ENCODE results near the gene AVP. TPM values are rescaled to one million over a fixed set of nuclear protein-coding genes. Genes with fewer than 3 reads are reported as not detected.

The AVP gene
- total RNA-seq, 1 experiment from 2014 or later: not detected

DNA sequence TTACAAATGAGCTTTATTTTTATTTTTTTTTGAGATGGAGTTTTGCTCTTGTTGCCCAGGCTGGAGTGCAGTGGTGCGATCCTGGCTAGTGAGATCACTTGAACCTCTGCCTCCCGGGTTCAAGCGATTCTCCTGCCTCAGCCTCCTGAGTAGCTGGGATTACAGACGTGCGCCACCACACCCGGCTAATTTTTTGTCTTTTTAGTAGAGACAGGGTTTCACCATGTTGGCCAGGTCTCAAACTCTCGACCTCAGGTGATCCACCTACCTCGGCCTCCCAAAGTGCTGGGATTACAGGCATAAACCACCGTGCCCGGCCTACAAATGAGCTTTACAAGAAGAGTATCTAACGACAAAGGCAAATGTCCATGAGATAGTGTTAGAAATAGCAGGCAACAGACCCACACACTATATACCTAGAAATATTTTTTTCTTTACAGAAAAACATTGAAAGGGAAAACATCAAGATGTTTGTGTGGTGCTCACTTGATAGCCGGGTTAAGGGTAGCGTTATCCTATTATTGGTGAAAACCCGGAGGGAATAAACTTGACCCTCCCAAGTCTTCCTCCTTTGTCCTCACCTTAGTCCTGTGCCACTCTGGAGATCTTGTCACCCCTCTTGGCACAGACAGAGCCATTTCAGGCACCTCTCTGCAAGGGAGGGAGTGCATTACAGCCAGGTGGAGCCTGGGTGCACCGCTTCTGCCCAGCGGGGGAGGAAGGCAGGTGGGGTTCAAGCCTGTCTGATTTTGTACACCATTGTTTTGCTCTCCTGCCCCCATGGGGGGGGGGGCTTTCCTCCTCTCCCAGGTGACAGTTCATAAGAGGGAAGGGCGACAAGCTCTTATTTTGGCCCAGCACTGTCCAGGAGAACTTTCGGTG is 21.0 kb upstream of the AVP start:
- TF ChIP-seq, protein P1, sequence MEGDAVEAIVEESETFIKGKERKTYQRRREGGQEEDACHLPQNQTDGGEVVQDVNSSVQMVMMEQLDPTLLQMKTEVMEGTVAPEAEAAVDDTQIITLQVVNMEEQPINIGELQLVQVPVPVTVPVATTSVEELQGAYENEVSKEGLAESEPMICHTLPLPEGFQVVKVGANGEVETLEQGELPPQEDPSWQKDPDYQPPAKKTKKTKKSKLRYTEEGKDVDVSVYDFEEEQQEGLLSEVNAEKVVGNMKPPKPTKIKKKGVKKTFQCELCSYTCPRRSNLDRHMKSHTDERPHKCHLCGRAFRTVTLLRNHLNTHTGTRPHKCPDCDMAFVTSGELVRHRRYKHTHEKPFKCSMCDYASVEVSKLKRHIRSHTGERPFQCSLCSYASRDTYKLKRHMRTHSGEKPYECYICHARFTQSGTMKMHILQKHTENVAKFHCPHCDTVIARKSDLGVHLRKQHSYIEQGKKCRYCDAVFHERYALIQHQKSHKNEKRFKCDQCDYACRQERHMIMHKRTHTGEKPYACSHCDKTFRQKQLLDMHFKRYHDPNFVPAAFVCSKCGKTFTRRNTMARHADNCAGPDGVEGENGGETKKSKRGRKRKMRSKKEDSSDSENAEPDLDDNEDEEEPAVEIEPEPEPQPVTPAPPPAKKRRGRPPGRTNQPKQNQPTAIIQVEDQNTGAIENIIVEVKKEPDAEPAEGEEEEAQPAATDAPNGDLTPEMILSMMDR (IDR thresholded peaks at IDR 0.05; ENCODE audit: unreplicated experiment): no peak
- CTCF ChIA-PET: interaction anchor here (0.6 kb wide), 1 partner anchor 107 kb away, joined by 3 read pairs; no protein-coding TSS in a partner anchor
- BruUV-seq (replicated peaks): no TSS peak

DNA sequence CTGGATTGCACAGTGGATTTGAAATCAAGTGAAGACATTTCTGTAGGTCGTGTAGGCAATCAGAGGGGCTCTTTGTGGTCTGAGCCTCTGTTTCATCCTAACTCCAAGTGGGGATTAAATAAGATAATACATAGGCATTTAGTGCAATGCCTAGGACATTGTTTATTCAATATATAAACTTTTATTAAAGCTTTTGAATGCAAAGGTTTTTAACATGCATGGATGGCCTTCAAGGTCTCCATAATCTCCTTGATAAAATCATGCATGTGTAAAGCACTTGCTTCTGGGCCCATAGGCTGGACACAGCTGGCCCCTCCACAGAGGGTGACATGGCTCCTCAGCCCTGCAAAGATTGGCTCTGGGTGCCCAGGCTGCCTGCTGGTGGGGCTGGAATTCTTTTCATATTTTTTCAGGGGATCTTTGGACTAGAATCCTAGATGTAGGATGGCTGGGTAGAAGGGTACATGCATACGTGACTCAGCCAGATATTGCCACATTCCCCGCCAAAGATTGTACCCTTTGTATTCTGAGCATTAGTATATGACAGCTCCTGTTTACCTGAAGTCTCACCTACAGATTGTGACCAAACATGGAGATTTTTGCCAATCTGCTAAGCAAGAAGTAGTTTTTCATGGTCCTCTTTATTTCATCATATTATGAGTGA is 19.0 kb upstream of the AVP start:
- no peaks in the 10 kb centered on the region for H3K9me3 Mint-ChIP-seq (ENCODE audit: low read depth, unreplicated experiment)
- CTCF ChIA-PET: no interaction called here
- no TSS peak for BruUV-seq (replicated peaks)
- no peaks in the 10 kb centered on the region for H3K27me3 Mint-ChIP-seq (ENCODE audit: unreplicated experiment)
- no peaks in the 10 kb centered on the region for H3K4me1 Mint-ChIP-seq (ENCODE audit: low read depth, unreplicated experiment)
- TF ChIP-seq, protein P1 (IDR thresholded peaks at IDR 0.05; ENCODE audit: unreplicated experiment): no peak
- no peak overlapping the region for H3K4me3 Mint-ChIP-seq (ENCODE audit: low read depth, unreplicated experiment)
- no peak overlapping the region for H3K27ac Mint-ChIP-seq (ENCODE audit: unreplicated experiment)
- intact Hi-C loops (cut with micrococcal nuclease; ENCODE audit: unreplicated experiment): no loop called here
- peaks cover 4% of the 10 kb centered on the region for H3K36me3 Mint-ChIP-seq (ENCODE audit: insufficient read depth, unreplicated experiment)
- DNase-seq: no peak

More for the DNA sequence above, 21.0 kb upstream of the AVP start:
- Mint-ChIP-seq H3K4me3 (ENCODE audit: low read depth, unreplicated experiment) (no peak overlapping the region), H3K9me3 (ENCODE audit: low read depth, unreplicated experiment) (no peaks in the 10 kb centered on the region), H3K36me3 (ENCODE audit: insufficient read depth, unreplicated experiment) (peaks cover 4% of the 10 kb centered on the region), H3K4me1 (ENCODE audit: low read depth, unreplicated experiment) (no peaks in the 10 kb centered on the region), H3K27me3 (ENCODE audit: unreplicated experiment) (no peaks in the 10 kb centered on the region), H3K27ac (ENCODE audit: unreplicated experiment) (no peak overlapping the region)
- DNase-seq: no peak
- intact Hi-C loops (cut with micrococcal nuclease; ENCODE audit: unreplicated experiment): no loop called here

DNA sequence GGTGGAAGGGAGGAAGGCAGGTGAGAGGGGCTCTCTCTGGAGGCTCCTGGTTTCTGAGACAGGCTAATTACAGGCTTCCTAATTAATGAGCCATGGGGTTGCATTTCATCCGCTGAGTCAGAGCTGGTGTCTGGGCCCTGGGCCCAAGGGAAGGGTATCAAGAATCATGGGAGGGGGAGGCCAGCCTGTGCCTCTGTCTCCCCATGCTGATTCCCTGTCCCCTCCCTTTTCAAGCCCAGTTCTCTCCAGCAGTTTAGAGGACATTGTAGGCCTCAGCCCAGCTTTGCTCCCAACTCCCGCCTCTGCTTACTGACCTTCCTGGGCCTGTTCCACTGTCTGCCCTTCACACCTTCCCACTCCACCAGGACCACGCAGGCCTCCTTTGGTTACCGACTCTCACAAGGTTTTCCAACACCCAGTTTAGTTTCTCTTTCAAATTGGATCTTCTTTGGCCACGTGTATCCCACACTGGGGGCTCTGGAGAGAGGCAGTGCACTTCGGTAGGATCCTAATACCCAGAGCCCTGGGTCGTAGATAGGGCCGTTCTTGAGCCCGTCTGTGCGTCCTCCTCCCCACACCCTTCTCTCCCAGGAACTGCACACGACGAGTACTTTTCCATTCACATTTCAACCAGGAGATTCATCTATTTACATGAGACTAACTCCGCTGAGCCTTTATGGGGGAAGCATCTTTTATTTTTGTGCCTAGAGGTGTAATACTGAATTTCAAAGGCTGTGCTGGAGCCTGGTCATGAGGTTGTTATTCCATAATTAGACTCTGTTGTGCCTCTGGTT is 18.2 kb upstream of the AVP start:
- intact Hi-C loops (cut with micrococcal nuclease; ENCODE audit: unreplicated experiment): no loop called here
- no peaks in the 10 kb centered on the region for H3K9me3 Mint-ChIP-seq (ENCODE audit: low read depth, unreplicated experiment)
- no peak overlapping the region for H3K4me3 Mint-ChIP-seq (ENCODE audit: low read depth, unreplicated experiment)
- peaks cover 4% of the 10 kb centered on the region for H3K36me3 Mint-ChIP-seq (ENCODE audit: insufficient read depth, unreplicated experiment)
- no peak overlapping the region for H3K27ac Mint-ChIP-seq (ENCODE audit: unreplicated experiment)
- TF ChIP-seq, protein P1 (IDR thresholded peaks at IDR 0.05; ENCODE audit: unreplicated experiment): no peak
- no peaks in the 10 kb centered on the region for H3K27me3 Mint-ChIP-seq (ENCODE audit: unreplicated experiment)
- no peak for DNase-seq
- H3K4me1 Mint-ChIP-seq (ENCODE audit: low read depth, unreplicated experiment): no peaks in the 10 kb centered on the region
- BruUV-seq (replicated peaks): no TSS peak
- CTCF ChIA-PET: no interaction called here
